Activated T-cell treated with anti-CD3 and anti-CD28 coated beads, Interleukin-2, amount 50 U/mL, for 24 hours (primary cell): ENCODE measurements around the gene PRDM16.

Source experiments
- DNase-seq: peaks from one replicate; pipeline ENCODE4 v3.0.0-alpha.2; 2020
- H3K27ac Mint-ChIP-seq: 2 replicates; pipeline ENCODE4 v1.8.0; 2020; ENCODE audit warnings: mild to moderate bottlenecking, mixed read lengths
- H3K27me3 Mint-ChIP-seq: 2 replicates; pipeline ENCODE4 v1.8.0; 2020; ENCODE audit warnings: mixed read lengths
- H3K36me3 Mint-ChIP-seq: 2 replicates; pipeline ENCODE4 v1.8.0; 2020; ENCODE audit warnings: low read depth, mixed read lengths
- H3K4me1 Mint-ChIP-seq: 2 replicates; pipeline ENCODE4 v1.8.0; 2020; ENCODE audit warnings: low read depth, mixed read lengths
- H3K4me3 Mint-ChIP-seq: 2 replicates; pipeline ENCODE4 v1.8.0; 2020; ENCODE audit warnings: mild to moderate bottlenecking, moderate library complexity, mixed read lengths
- H3K9me3 Mint-ChIP-seq: 2 replicates; pipeline ENCODE4 v1.8.0; 2020; ENCODE audit warnings: mixed read lengths

PRDM16 gene

GRCh38 chr1:3251099-3251806 lies 182.2 kb downstream of the PRDM16 start:
- Mint-ChIP-seq H3K27me3 (peaks cover 28% of the 10 kb centered on the region), H3K36me3 (no peaks in the 10 kb centered on the region), H3K4me3 (no peak overlapping the region), H3K4me1 (no peaks in the 10 kb centered on the region), H3K27ac (no peak overlapping the region), H3K9me3 (no peaks in the 10 kb centered on the region)
- no peak for DNase-seq

GRCh38 chr1:3251807-3252428 lies 182.9 kb downstream of the PRDM16 start:
- DNase-seq: no peak
- H3K4me3 Mint-ChIP-seq: no peak overlapping the region
- H3K4me1 Mint-ChIP-seq: no peaks in the 10 kb centered on the region
- no peaks in the 10 kb centered on the region for H3K36me3 Mint-ChIP-seq
- no peaks in the 10 kb centered on the region for H3K9me3 Mint-ChIP-seq
- H3K27ac Mint-ChIP-seq: no peak overlapping the region
- H3K27me3 Mint-ChIP-seq: peaks cover 26% of the 10 kb centered on the region

GRCh38 chr1:3255680-3256079 lies 186.7 kb downstream of the PRDM16 start:
- no peak overlapping the region for H3K4me3 Mint-ChIP-seq
- H3K9me3 Mint-ChIP-seq: peaks cover 2% of the 10 kb centered on the region
- H3K27ac Mint-ChIP-seq: no peak overlapping the region
- no peaks in the 10 kb centered on the region for H3K4me1 Mint-ChIP-seq
- DNase-seq: no peak
- H3K36me3 Mint-ChIP-seq: no peaks in the 10 kb centered on the region
- peaks cover 8% of the 10 kb centered on the region for H3K27me3 Mint-ChIP-seq

- H3K27me3 Mint-ChIP-seq: peaks cover 16% of the 10 kb centered on the region
- no peak for DNase-seq
- no peak overlapping the region for H3K27ac Mint-ChIP-seq
- H3K9me3 Mint-ChIP-seq: peaks cover 2% of the 10 kb centered on the region
- H3K4me1 Mint-ChIP-seq: no peaks in the 10 kb centered on the region
- H3K36me3 Mint-ChIP-seq: no peaks in the 10 kb centered on the region
- H3K4me3 Mint-ChIP-seq: no peak overlapping the region
These were observed 188.8 kb downstream of the PRDM16 start for GRCh38 chr1:3257788-3258187.

GRCh38 chr1:3258386-3259003 lies 189.5 kb downstream of the PRDM16 start:
- Mint-ChIP-seq H3K27ac (no peak overlapping the region), H3K27me3 (peaks cover 16% of the 10 kb centered on the region), H3K36me3 (no peaks in the 10 kb centered on the region), H3K4me1 (no peaks in the 10 kb centered on the region), H3K4me3 (no peak overlapping the region), H3K9me3 (peaks cover 2% of the 10 kb centered on the region)
- DNase-seq: no peak

- H3K4me3 Mint-ChIP-seq: no peak overlapping the region
- H3K9me3 Mint-ChIP-seq: peaks cover 2% of the 10 kb centered on the region
- H3K27me3 Mint-ChIP-seq: peaks cover 16% of the 10 kb centered on the region
- no peak overlapping the region for H3K27ac Mint-ChIP-seq
- H3K36me3 Mint-ChIP-seq: no peaks in the 10 kb centered on the region
- DNase-seq: no peak
- no peaks in the 10 kb centered on the region for H3K4me1 Mint-ChIP-seq
These were observed 190.0 kb downstream of the PRDM16 start for GRCh38 chr1:3259020-3259419.

GRCh38 chr1:3261007-3261968 lies 192.3 kb downstream of the PRDM16 start:
- no peak for DNase-seq
- Mint-ChIP-seq H3K4me3 (no peak overlapping the region), H3K27ac (no peak overlapping the region), H3K36me3 (no peaks in the 10 kb centered on the region), H3K4me1 (no peaks in the 10 kb centered on the region), H3K9me3 (peaks cover 2% of the 10 kb centered on the region), H3K27me3 (peaks cover 19% of the 10 kb centered on the region)

- Mint-ChIP-seq H3K27ac (no peak overlapping the region), H3K4me1 (no peaks in the 10 kb centered on the region), H3K9me3 (peaks cover 2% of the 10 kb centered on the region), H3K36me3 (no peaks in the 10 kb centered on the region), H3K27me3 (peaks cover 19% of the 10 kb centered on the region), H3K4me3 (no peak overlapping the region)
- no peak for DNase-seq
These were observed 193.1 kb downstream of the PRDM16 start for GRCh38 chr1:3261969-3262579.

GRCh38 chr1:3262681-3263286 lies 193.8 kb downstream of the PRDM16 start:
- H3K4me1 Mint-ChIP-seq: no peaks in the 10 kb centered on the region
- H3K4me3 Mint-ChIP-seq: no peak overlapping the region
- H3K27me3 Mint-ChIP-seq: peaks cover 19% of the 10 kb centered on the region
- DNase-seq: no peak
- no peaks in the 10 kb centered on the region for H3K36me3 Mint-ChIP-seq
- H3K9me3 Mint-ChIP-seq: no peaks in the 10 kb centered on the region
- no peak overlapping the region for H3K27ac Mint-ChIP-seq

GRCh38 chr1:3263790-3264189 lies 194.8 kb downstream of the PRDM16 start:
- Mint-ChIP-seq H3K27ac (no peak overlapping the region), H3K27me3 (peaks cover 11% of the 10 kb centered on the region), H3K9me3 (no peaks in the 10 kb centered on the region), H3K4me1 (no peaks in the 10 kb centered on the region), H3K36me3 (no peaks in the 10 kb centered on the region), H3K4me3 (no peak overlapping the region)
- no peak for DNase-seq

- Mint-ChIP-seq H3K36me3 (no peaks in the 10 kb centered on the region), H3K9me3 (no peaks in the 10 kb centered on the region), H3K27ac (no peak overlapping the region), H3K4me3 (no peak overlapping the region), H3K4me1 (no peaks in the 10 kb centered on the region), H3K27me3 (peaks cover 11% of the 10 kb centered on the region)
- no peak for DNase-seq
These were observed 195.5 kb downstream of the PRDM16 start for GRCh38 chr1:3264456-3264855.

GRCh38 chr1:3265835-3266805 lies 197.1 kb downstream of the PRDM16 start:
- no peaks in the 10 kb centered on the region for H3K36me3 Mint-ChIP-seq
- H3K27me3 Mint-ChIP-seq: peaks cover 11% of the 10 kb centered on the region
- no peaks in the 10 kb centered on the region for H3K4me1 Mint-ChIP-seq
- no peak overlapping the region for H3K4me3 Mint-ChIP-seq
- no peaks in the 10 kb centered on the region for H3K9me3 Mint-ChIP-seq
- H3K27ac Mint-ChIP-seq: no peak overlapping the region
- DNase-seq: no peak
